ENCODE results near the gene GPX2. TPM values are rescaled to one million over a fixed set of nuclear protein-coding genes. Genes with fewer than 3 reads are reported as not detected.
"Not testable (repeated sequence)": the region's sequence is repeated elsewhere in the genome, so short reads cannot be mapped to it uniquely, and the experiment has no call there.

Gene GPX2
- total RNA-seq, 2 donors from 2014 or later, result 489 to 682 TPM

GRCh38 chr14:64914237-64915028, 28.1 kb downstream of the GPX2 start, which contains the start of gene CHURC1:
TSS of gene CHURC1 (plus strand) at chr14:64914455. CDS start at chr14:64914496, 41 bp downstream.
- Histone ChIP-seq H3K9ac (ENCODE audit: low read depth in 2 of 2, low read length in 2 of 2) (peak within 1 kb of the TSS; percentile 89 to 94), H3K27ac (peak within 1 kb of the TSS; percentile 96), H3K9me3 (no peaks in the 10 kb centered on the region), H3K4me3 (peak within 1 kb of the TSS; percentile 89), H3K4me1 (peaks cover 6% of the 10 kb centered on the region), H3K36me3 (no peaks in the 10 kb centered on the region), H3K27me3 (no peaks in the 10 kb centered on the region)
- TF ChIP-seq CTCF (IDR thresholded peaks at IDR 0.05), result no peak
- intact Hi-C loops (cut with DNase I), result loop anchor here (10.0 kb wide), 1 partner anchor 70 kb away; the partner anchor contains the start of gene FNTB
- peak; percentile 100 for DNase-seq

DNA sequence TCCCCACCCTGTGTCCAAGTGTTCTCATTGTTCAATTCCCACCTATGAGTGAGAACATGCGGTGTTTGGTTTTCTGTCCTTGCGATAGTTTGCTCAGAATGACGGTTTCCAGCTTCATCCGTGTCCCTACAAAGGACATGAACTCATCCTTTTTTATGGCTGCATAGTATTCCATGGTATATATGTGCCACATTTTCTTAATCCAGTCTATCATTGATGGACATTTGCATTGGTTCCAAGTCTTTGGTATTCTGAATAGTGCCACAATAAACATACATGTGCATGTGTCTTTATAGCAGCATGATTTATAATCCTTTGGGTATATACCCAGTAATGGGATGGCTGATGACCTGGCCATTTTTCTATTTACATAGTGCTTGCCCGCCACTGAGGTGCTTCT, 29.1 kb downstream of the GPX2 start:
- peak overlapping the region; percentile 89 for H3K4me3 ChIP-seq
- H3K27ac ChIP-seq, result peak overlapping the region; percentile 96
- not testable (repeated sequence) for H3K36me3 ChIP-seq, H3K4me1 ChIP-seq, DNase-seq, H3K9me3 ChIP-seq, H3K27me3 ChIP-seq
- peak overlapping the region in 1 of 2 donors; percentile 89 for H3K9ac ChIP-seq (ENCODE audit: low read depth in 2 of 2, low read length in 2 of 2)
- intact Hi-C loops (cut with DNase I), result loop anchor here (10.0 kb wide), 1 partner anchor 71 kb away; the partner anchor contains the start of gene FNTB

DNA sequence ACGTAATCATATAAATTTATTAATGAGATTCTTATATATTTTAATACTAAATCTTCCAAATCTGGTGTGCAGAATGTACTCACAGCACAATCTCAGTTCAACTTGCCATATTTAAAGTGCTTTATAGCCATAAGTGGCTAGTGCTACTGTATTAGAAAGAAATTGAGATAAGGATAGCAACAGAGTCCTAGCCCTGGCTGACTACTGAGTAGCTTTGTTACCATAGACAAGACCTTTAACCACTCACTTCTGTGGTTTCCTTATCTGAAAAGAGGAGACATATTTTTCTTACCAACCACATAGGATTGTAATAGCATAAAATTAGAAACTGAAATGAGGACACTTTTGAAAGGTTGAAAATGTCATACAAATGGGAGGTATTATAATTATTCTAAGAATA, 30.3 kb downstream of the GPX2 start:
- Histone ChIP-seq H3K9ac (ENCODE audit: low read depth in 2 of 2, low read length in 2 of 2) (no peak overlapping the region), H3K27ac (no peak overlapping the region), H3K4me1 (peaks cover 6% of the 10 kb centered on the region), H3K36me3 (no peaks in the 10 kb centered on the region), H3K4me3 (no peak overlapping the region), H3K9me3 (no peaks in the 10 kb centered on the region), H3K27me3 (no peaks in the 10 kb centered on the region)
- intact Hi-C loops (cut with DNase I), result loop anchor here (10.0 kb wide), 1 partner anchor 73 kb away; the partner anchor contains the start of gene FNTB
- no peak for DNase-seq
- TF ChIP-seq CTCF (IDR thresholded peaks at IDR 0.05), result no peak

DNA sequence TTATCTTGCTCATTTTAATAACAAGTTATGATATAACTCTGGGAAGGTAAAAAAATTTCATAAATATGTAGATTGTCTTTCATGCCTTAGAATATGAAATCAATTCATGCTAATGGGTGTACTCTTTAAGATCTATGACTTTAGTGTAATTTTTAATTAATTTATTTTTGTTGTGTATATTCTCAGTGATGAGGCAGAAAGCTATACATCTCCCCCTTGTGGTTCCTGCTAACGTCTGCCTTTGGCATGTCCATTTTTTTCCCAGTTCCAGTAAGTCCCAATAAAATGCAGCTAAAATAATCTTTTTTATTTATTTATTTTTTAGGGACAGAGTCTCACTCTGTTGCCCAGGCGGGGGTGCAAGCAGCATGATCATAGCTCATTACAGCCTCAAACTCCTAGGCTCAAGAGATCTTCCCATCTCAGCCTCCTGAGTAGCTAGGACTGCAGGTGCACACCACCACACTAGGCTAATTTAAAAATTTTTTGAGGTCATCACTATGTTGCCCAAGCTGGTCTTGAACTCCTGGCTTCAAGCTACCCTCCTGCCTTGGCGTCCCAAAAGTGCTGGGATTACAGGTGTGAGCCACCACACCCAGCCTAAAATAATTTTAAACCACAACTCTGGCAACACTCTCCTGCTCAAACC, 31.6 kb downstream of the GPX2 start:
- Histone ChIP-seq H3K4me3 (no peak overlapping the region), H3K27me3 (no peaks in the 10 kb centered on the region), H3K27ac (no peak overlapping the region), H3K9ac (ENCODE audit: low read depth in 2 of 2, low read length in 2 of 2) (no peak overlapping the region), H3K36me3 (no peaks in the 10 kb centered on the region), H3K9me3 (no peaks in the 10 kb centered on the region), H3K4me1 (peaks cover 6% of the 10 kb centered on the region)
- intact Hi-C loops (cut with DNase I), result loop anchor here (10.0 kb wide), 1 partner anchor 74 kb away; the partner anchor contains the start of gene FNTB
- DNase-seq, result no peak
- peak; percentile 48 for TF ChIP-seq CTCF (IDR thresholded peaks at IDR 0.05)

DNA sequence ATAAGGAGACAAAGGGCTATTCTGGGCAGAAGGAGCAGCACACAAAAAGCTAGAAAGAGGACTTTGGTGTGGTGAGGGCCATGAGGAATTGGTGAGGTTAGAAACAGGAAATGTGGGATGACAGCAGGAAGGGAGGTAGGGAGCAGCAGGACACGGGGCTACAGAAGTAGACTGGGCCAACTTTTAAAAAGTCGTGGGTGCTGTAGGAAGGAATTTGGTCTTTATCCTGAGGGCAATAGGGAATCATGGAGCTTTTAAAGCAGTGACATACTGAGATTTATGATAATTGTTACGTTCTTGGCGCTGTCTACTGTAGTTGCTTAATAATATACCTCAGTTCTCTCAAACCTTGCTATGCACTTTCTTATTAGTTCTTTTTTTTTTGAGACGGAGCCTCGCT, 36.5 kb downstream of the GPX2 start:
- no peaks in the 10 kb centered on the region for H3K4me1 ChIP-seq
- no peaks in the 10 kb centered on the region for H3K9me3 ChIP-seq
- no peak for DNase-seq
- no peaks in the 10 kb centered on the region for H3K36me3 ChIP-seq
- no peak for TF ChIP-seq CTCF (IDR thresholded peaks at IDR 0.05)
- intact Hi-C loops (cut with DNase I), result no loop called here
- H3K27me3 ChIP-seq, result no peaks in the 10 kb centered on the region
- no peak overlapping the region for H3K27ac ChIP-seq
- H3K4me3 ChIP-seq, result no peak overlapping the region
- no peak overlapping the region for H3K9ac ChIP-seq (ENCODE audit: low read depth in 2 of 2, low read length in 2 of 2)

All from colonic mucosa (tissue), 4 donors.